ENCODE measurements around the gene USP17L19. TPM values are rescaled to one million over a fixed set of nuclear protein-coding genes. Genes with fewer than 3 reads are reported as not detected.
"Not testable (repeated sequence)": the region's sequence is repeated elsewhere in the genome, so short reads cannot be mapped to it uniquely, and the experiment has no call there.

The USP17L19 gene, protein sequence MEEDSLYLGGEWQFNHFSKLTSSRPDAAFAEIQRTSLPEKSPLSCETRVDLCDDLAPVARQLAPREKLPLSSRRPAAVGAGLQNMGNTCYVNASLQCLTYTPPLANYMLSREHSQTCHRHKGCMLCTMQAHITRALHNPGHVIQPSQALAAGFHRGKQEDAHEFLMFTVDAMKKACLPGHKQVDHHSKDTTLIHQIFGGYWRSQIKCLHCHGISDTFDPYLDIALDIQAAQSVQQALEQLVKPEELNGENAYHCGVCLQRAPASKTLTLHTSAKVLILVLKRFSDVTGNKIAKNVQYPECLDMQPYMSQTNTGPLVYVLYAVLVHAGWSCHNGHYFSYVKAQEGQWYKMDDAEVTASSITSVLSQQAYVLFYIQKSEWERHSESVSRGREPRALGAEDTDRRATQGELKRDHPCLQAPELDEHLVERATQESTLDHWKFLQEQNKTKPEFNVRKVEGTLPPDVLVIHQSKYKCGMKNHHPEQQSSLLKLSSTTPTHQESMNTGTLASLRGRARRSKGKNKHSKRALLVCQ
- not detected for total RNA-seq

DNA sequence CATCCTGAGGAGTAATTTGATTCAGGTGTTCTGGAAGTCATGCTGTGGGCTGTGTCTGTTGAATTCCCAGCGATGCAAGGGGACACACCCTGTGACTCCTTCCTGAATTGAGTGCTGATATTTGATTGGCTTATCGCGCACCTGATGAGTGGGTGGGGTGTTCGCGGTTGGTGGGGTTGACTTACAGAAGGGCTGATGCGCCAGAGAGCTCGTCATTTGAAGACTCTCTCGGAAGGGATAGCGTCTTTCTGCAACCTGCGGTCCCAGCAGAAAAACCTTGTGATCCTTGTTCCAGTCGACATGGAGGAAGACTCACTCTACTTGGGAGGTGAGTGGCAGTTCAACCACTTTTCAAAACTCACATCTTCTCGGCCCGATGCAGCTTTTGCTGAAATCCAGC, at the start of gene USP17L19:
Gene USP17L19, plus strand, starts transcription at position 301 of the 400 bp plus-strand sequence. Its CDS starts 0 bp downstream, at position 301.
- ATAC-seq: not testable (repeated sequence)

DNA sequence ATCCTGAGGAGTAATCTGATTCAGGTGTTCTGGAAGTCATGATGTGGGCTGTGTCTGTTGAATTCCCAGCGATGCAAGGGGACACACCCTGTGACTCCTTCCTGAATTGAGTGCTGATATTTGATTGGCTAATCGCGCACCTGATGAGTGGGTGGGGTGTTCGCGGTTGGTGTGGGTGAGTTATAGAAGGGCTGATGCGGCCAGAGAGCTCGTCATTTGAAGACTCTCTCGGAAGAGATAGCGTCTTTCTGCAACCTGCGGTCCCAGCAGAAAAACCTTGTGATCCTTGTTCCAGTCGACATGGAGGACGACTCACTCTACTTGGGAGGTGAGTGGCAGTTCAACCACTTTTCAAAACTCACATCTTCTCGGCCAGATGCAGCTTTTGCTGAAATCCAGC, 42.8 kb upstream of the USP17L19 start, which contains the start of gene USP17L10:
Gene USP17L10, plus strand, starts transcription at position 301 of the 400 bp plus-strand sequence. Its CDS starts 0 bp downstream, at position 301.
- not testable (repeated sequence) for ATAC-seq

- not testable (repeated sequence) for ATAC-seq
Measured at GRCh38 chr4:9214701-9215100, 38.5 kb upstream of the USP17L19 start.

- not testable (repeated sequence) for ATAC-seq
Measured at GRCh38 chr4:9215105-9215504, 38.1 kb upstream of the USP17L19 start, which contains the start of gene USP17L11. Gene USP17L11, plus strand, starts transcription at chr4:9215405. Its CDS starts 0 bp downstream, at chr4:9215405.

- not testable (repeated sequence) for ATAC-seq
Measured at GRCh38 chr4:9219852-9220251, 33.3 kb upstream of the USP17L19 start, which contains the start of gene USP17L12. Gene USP17L12, plus strand, starts transcription at chr4:9220152. Its CDS starts 0 bp downstream, at chr4:9220152.

- not testable (repeated sequence) for ATAC-seq
Measured at GRCh38 chr4:9224596-9224995, 28.6 kb upstream of the USP17L19 start, which contains the start of gene USP17L13. Gene USP17L13, plus strand, starts transcription at chr4:9224896. Its CDS starts 0 bp downstream, at chr4:9224896.

DNA sequence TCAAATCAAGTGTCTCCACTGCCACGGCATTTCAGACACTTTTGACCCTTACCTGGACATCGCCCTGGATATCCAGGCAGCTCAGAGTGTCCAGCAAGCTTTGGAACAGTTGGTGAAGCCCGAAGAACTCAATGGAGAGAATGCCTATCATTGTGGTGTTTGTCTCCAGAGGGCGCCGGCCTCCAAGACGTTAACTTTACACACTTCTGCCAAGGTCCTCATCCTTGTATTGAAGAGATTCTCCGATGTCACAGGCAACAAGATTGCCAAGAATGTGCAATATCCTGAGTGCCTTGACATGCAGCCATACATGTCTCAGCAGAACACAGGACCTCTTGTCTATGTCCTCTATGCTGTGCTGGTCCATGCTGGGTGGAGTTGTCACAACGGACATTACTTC, 22.9 kb upstream of the USP17L19 start:
- ATAC-seq: not testable (repeated sequence)

- not testable (repeated sequence) for ATAC-seq
Measured at GRCh38 chr4:9234085-9234484, 19.1 kb upstream of the USP17L19 start, which contains the start of gene USP17L15. Gene USP17L15, plus strand, starts transcription at chr4:9234385. Its CDS starts 0 bp downstream, at chr4:9234385.

GRCh38 chr4:9238461-9238860, 14.7 kb upstream of the USP17L19 start:
- not testable (repeated sequence) for ATAC-seq

- not testable (repeated sequence) for ATAC-seq
Measured at GRCh38 chr4:9243579-9243978, 9.6 kb upstream of the USP17L19 start, which contains the start of gene USP17L17. Gene USP17L17, plus strand, starts transcription at chr4:9243879. Its CDS starts 0 bp downstream, at chr4:9243879.

GRCh38 chr4:9247953-9248680, 5.1 kb upstream of the USP17L19 start, which contains the start of gene USP17L18:
Gene USP17L18, plus strand, starts transcription at chr4:9248630. Its CDS starts 0 bp downstream, at chr4:9248630.
- not testable (repeated sequence) for ATAC-seq

DNA sequence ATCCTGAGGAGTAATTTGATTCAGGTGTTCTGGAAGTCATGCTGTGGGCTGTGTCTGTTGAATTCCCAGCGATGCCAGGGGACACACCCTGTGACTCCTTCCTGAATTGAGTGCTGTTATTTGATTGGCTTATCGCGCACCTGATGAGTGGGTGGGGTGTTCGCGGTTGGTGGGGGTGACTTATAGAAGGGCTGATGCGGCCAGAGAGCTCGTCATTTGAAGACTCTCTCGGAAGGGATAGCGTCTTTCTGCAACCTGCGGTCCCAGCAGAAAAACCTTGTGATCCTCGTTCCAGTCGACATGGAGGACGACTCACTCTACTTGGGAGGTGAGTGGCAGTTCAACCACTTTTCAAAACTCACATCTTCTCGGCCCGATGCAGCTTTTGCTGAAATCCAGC, 4.6 kb downstream of the USP17L19 start, which contains the start of gene USP17L20:
Gene USP17L20, plus strand, starts transcription at position 301 of the 400 bp plus-strand sequence. Its CDS starts 0 bp downstream, at position 301.
- ATAC-seq: not testable (repeated sequence)

DNA sequence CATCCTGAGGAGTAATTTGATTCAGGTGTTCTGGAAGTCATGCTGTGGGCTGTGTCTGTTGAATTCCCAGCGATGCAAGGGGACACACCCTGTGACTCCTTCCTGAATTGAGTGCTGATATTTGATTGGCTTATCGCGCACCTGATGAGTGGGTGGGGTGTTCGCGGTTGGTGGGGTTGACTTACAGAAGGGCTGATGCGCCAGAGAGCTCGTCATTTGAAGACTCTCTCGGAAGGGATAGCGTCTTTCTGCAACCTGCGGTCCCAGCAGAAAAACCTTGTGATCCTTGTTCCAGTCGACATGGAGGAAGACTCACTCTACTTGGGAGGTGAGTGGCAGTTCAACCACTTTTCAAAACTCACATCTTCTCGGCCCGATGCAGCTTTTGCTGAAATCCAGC, 9.4 kb downstream of the USP17L19 start, which contains the start of gene USP17L21:
Gene USP17L21, plus strand, starts transcription at position 301 of the 400 bp plus-strand sequence. Its CDS starts 0 bp downstream, at position 301.
- not testable (repeated sequence) for ATAC-seq

DNA sequence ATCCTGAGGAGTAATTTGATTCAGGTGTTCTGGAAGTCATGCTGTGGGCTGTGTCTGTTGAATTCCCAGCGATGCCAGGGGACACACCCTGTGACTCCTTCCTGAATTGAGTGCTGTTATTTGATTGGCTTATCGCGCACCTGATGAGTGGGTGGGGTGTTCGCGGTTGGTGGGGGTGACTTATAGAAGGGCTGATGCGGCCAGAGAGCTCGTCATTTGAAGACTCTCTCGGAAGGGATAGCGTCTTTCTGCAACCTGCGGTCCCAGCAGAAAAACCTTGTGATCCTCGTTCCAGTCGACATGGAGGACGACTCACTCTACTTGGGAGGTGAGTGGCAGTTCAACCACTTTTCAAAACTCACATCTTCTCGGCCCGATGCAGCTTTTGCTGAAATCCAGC, 14.1 kb downstream of the USP17L19 start, which contains the start of gene USP17L22:
Gene USP17L22, plus strand, starts transcription at position 301 of the 400 bp plus-strand sequence. Its CDS starts 0 bp downstream, at position 301.
- ATAC-seq: not testable (repeated sequence)

DNA sequence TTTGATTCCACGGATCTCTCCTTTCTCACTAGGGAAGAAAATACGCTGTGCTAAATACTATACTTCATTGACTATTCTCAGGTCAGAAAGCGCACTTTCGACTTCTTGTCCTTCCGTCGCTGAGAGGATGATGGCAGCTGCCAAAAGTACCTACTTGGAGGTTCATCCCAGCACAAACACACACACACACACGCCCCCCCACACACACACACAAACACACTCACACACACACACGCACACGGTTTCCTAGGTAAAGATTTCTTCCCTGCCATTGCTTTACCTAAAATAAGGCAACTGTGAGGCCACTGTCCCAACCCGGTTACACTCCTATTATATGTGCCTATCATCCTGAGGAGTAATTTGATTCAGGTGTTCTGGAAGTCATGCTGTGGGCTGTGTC, 18.5 kb downstream of the USP17L19 start:
- not testable (repeated sequence) for ATAC-seq

Other genes starting within 250 kb of the USP17L19 start
- gene FAM90A26, start 83.0 kb upstream of the USP17L19 start, total RNA-seq: not detected
- not detected for gene USP17L10, start 42.7 kb upstream of the USP17L19 start, total RNA-seq
- gene USP17L11, start 38.0 kb upstream of the USP17L19 start, total RNA-seq: not detected
- not detected for gene USP17L12, start 33.2 kb upstream of the USP17L19 start, total RNA-seq
- gene USP17L13, start 28.5 kb upstream of the USP17L19 start, total RNA-seq: not detected
- not detected for gene USP17L15, start 19.0 kb upstream of the USP17L19 start, total RNA-seq
- gene USP17L17, start 9.5 kb upstream of the USP17L19 start, total RNA-seq: not detected
- gene USP17L18, start 4.7 kb upstream of the USP17L19 start, total RNA-seq: not detected
- gene USP17L20, start 4.7 kb downstream of the USP17L19 start, total RNA-seq: not detected
- not detected for gene USP17L21, start 9.5 kb downstream of the USP17L19 start, total RNA-seq
- gene USP17L22, start 14.2 kb downstream of the USP17L19 start, total RNA-seq: not detected
- gene USP17L24, start 71.8 kb downstream of the USP17L19 start, total RNA-seq: not detected
- gene USP17L25, start 76.5 kb downstream of the USP17L19 start, total RNA-seq: not detected
- gene USP17L26, start 81.3 kb downstream of the USP17L19 start, total RNA-seq: not detected
- not detected for gene USP17L5, start 86.0 kb downstream of the USP17L19 start, total RNA-seq
- gene USP17L27, start 90.8 kb downstream of the USP17L19 start, total RNA-seq: not detected
- gene USP17L28, start 95.5 kb downstream of the USP17L19 start, total RNA-seq: not detected
- gene USP17L29, start 100.3 kb downstream of the USP17L19 start, total RNA-seq: not detected
- not detected for gene USP17L30, start 109.8 kb downstream of the USP17L19 start, total RNA-seq
- gene DEFB131A, start 191.0 kb downstream of the USP17L19 start, total RNA-seq: not detected

Data from esophagus mucosa (tissue), 1 donor.